ENCODE measurements around the gene THSD4. TPM values are rescaled to one million over a fixed set of nuclear protein-coding genes. Genes with fewer than 3 reads are reported as not detected.

Gene THSD4
- total and polyA plus RNA-seq, 2 of the 4 experiments (the other 2 are of a cell fraction) = 25.5 to 31.1 TPM

- H3K9me1 ChIP-seq (ENCODE audit: insufficient read depth, low read length) = peaks cover 11% of the 10 kb centered on the region
- no peak overlapping the region for H4K5ac ChIP-seq (ENCODE audit: low read depth, low read length)
- H3K4me3 ChIP-seq (ENCODE audit: insufficient read depth, low read depth, low read length) = no peak overlapping the region
- in situ Hi-C loops (cut with MboI; ENCODE audit: low sequenced_read_pairs) (no loop called here), intact Hi-C loops (cut with micrococcal nuclease) (no loop called here), dilution Hi-C loops (cut with HindIII; ENCODE audit: low sequenced_read_pairs, unreplicated experiment) (no loop called here)
- DNase-seq (no peak), ATAC-seq (ENCODE audit: low read depth) (no peak)
- no peak overlapping the region for H3K27ac ChIP-seq (ENCODE audit: insufficient read depth, low read length)
- H3K9ac ChIP-seq (ENCODE audit: low read depth, low read length) = no peak overlapping the region
- H3K79me1 ChIP-seq (ENCODE audit: low read depth in 1 of 2, low read length in 2 of 2) = peaks cover 0 to 13% of the 10 kb centered on the region in 2 experiments; a peak in 1 of 4 replicates
- H2AK9ac ChIP-seq (replicated peaks; ENCODE audit: low read depth, low read length, poor library complexity) = peak overlapping the region; percentile 8
- no peak overlapping the region for H2AK5ac ChIP-seq (ENCODE audit: low read depth, low read length)
- no TSS peak for BruUV-seq (replicated peaks)
- H2BK120ac ChIP-seq (ENCODE audit: low read depth, low read length) = no peak overlapping the region
- H3K4me2 ChIP-seq (ENCODE audit: low read depth, low read length) = no peak overlapping the region
- peaks cover 3% of the 10 kb centered on the region; the same call in 1 of the 2 replicates for H4K20me1 ChIP-seq (ENCODE audit: insufficient read depth, low read length)
- H2BK20ac ChIP-seq (ENCODE audit: low read depth, low read length) = no peak overlapping the region
- ChIA-PET POLR2A (ENCODE audit: unreplicated experiment) (no interaction called here), CTCF (interaction anchor here (1.4 kb wide), 1 partner anchor 30 kb away, joined by 3 read pairs; no protein-coding TSS in a partner anchor)
- H4K91ac ChIP-seq (ENCODE audit: insufficient read depth, low read depth, low read length) = no peak overlapping the region
- TF ChIP-seq MAZ (IDR thresholded peaks at IDR 0.05; ENCODE audit: borderline replicate concordance, low read depth, low read length) (no peak), BHLHE40 (IDR thresholded peaks at IDR 0.05; ENCODE audit: low read depth, low read length) (no peak), FOS (IDR thresholded peaks at IDR 0.05; ENCODE audit: low read depth, low read length) (no peak), MAFK (IDR thresholded peaks at IDR 0.05; ENCODE audit: low read depth, low read length) (no peak), MXI1 (IDR thresholded peaks at IDR 0.05; ENCODE audit: borderline replicate concordance, low read depth, low read length) (no peak), CEBPB (IDR thresholded peaks at IDR 0.05; ENCODE audit: low read depth, low read length) (no peak), ELK1 (IDR thresholded peaks at IDR 0.05; ENCODE audit: borderline replicate concordance, low read depth, low read length) (no peak), SMC3 (IDR thresholded peaks at IDR 0.05; ENCODE audit: low read depth, low read length) (no peak), USF2 (IDR thresholded peaks at IDR 0.05; ENCODE audit: low read depth, low read length) (no peak), RCOR1 (IDR thresholded peaks at IDR 0.05; ENCODE audit: insufficient replicate concordance, low read length) (no peak), RAD21 (IDR thresholded peaks at IDR 0.05; ENCODE audit: low read length) (no peak), POLR2A (IDR thresholded peaks at IDR 0.05; ENCODE audit: low read depth, low read length) (no peak), RFX5 (IDR thresholded peaks at IDR 0.05; ENCODE audit: low read depth, low read length) (no peak), NFE2L2 (IDR thresholded peaks at IDR 0.05; ENCODE audit: low read depth, low read length) (no peak)
- H3K18ac ChIP-seq (ENCODE audit: low read depth, low read length) = no peak overlapping the region
- no peak overlapping the region for H3K56ac ChIP-seq (ENCODE audit: extremely low read depth, insufficient read depth, low read length)
- H3K36me3 ChIP-seq (ENCODE audit: control insufficient read depth, insufficient read depth, low read length) = no peaks in the 10 kb centered on the region; the same call in 1 of the 2 replicates
- H3K4ac ChIP-seq (ENCODE audit: low read depth, low read length) = no peak overlapping the region
- no peak overlapping the region for H3K23ac ChIP-seq (ENCODE audit: low read depth, low read length)
- WGBS, 2 experiments (ENCODE audit: extremely low coverage in 2 of 2, insufficient read length in 1 of 2) = 70% methylated on average over 4 of the region's 5 CpGs; no CpG with 5 or more reads in 1 of the 2 experiments
- no peak overlapping the region for H2AFZ ChIP-seq (replicated peaks; ENCODE audit: low read length, poor library complexity)
- no peaks in the 10 kb centered on the region for H3K27me3 ChIP-seq (ENCODE audit: control insufficient read depth, insufficient read depth, low read length)
- no peak overlapping the region for H3K14ac ChIP-seq (replicated peaks; ENCODE audit: low read depth, low read length)
- H4K8ac ChIP-seq (ENCODE audit: low read depth in 2 of 2, low read length in 2 of 2) = no peak overlapping the region
- H2BK15ac ChIP-seq (ENCODE audit: low read depth, low read length) = no peak overlapping the region
- no peaks in the 10 kb centered on the region for H3K9me3 ChIP-seq (ENCODE audit: control insufficient read depth, insufficient read depth, low read length)
- H3K4me1 ChIP-seq (ENCODE audit: control insufficient read depth, insufficient read depth, low read length) = peaks cover 10% of the 10 kb centered on the region
- H2BK5ac ChIP-seq (ENCODE audit: low read depth, low read length, poor library complexity, severe bottlenecking) = no peak overlapping the region
Measured at GRCh38 chr15:71493526-71493925, 378.3 kb downstream of the THSD4 start.

All from IMR-90 (cell line).